ENCODE data around the gene CHST11.
A peak's percentile ranks its signal among the peaks of the same experiment; 100 is the strongest.

CHST11 gene

DNA sequence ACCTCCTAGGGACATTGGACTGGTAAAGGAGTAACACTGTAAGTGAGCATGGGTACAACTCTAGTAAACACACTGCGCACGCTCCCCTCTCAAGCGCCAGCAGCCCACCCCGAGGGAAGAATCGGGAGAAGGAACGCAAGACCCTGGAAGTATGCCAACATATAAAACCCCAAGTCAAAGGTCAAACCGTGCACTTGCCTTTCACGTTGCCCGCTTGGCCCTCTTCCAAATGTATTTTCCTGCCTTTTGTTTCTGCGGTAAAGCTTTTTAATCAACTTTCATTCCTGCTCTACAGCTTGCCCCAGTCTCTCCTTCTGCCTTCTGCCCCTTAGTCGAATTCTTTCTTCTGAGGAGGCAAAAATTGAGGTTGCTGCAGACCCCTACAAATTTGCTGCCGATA, 17.6 kb upstream of the CHST11 start:
- FAIRE-seq (no peak), DNase-seq (ENCODE audit: insufficient read length, low spot score) (no peak)
- no peak for TF ChIP-seq POLR2A (IDR thresholded peaks at IDR 0.05; ENCODE audit: low read depth, low read length)
- no peak for TF ChIP-seq TAF1 (IDR thresholded peaks at IDR 0.05; ENCODE audit: low read depth, low read length)
- no peak for TF ChIP-seq POLR2AphosphoS5 (IDR thresholded peaks at IDR 0.05; ENCODE audit: low read depth, low read length)
- no peak for TF ChIP-seq POU2F2 (IDR thresholded peaks at IDR 0.05; ENCODE audit: low read depth, low read length)
- no peak for TF ChIP-seq PAX5 (IDR thresholded peaks at IDR 0.05; ENCODE audit: insufficient read depth, low read length, severe bottlenecking)
- TF ChIP-seq SPI1 (IDR thresholded peaks at IDR 0.05; ENCODE audit: low read depth, low read length): no peak

DNA sequence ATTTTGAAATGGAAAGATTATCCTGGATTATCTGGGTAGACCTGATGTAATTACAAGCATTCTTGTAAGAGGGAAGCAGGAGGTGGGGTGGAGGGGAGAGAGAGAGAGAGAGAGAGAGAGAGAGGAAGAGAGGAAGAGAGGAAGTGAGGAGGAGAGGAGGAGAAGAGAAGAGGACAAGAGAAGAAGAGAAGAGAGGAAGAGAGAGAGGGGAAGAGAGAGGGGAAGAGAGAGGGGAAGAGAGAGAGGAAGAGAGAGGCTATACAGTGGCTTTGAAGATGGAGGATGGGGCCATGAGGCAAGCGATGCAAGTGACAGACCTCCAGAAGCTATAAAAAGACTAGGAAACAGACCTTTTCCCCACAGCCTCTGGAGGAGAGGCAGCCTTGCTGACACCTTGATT, 13.7 kb upstream of the CHST11 start:
- TF ChIP-seq TAF1 (IDR thresholded peaks at IDR 0.05; ENCODE audit: low read depth, low read length): no peak
- TF ChIP-seq SPI1 (IDR thresholded peaks at IDR 0.05; ENCODE audit: low read depth, low read length): 0 out of 2 replicates have a peak, but pooled peaks have one; percentile 5
- FAIRE-seq (no peak), DNase-seq (ENCODE audit: insufficient read length, low spot score) (no peak)

- DNase-seq (ENCODE audit: insufficient read length, low spot score): no peak
- FAIRE-seq: no peak
- TF ChIP-seq POLR2AphosphoS5 (IDR thresholded peaks at IDR 0.05; ENCODE audit: low read depth, low read length) (no peak), POU2F2 (IDR thresholded peaks at IDR 0.05; ENCODE audit: low read depth, low read length) (no peak), SPI1 (IDR thresholded peaks at IDR 0.05; ENCODE audit: low read depth, low read length) (no peak), PAX5 (IDR thresholded peaks at IDR 0.05; ENCODE audit: insufficient read depth, low read length, severe bottlenecking) (no peak), TAF1 (IDR thresholded peaks at IDR 0.05; ENCODE audit: low read depth, low read length) (no peak), POLR2A (IDR thresholded peaks at IDR 0.05; ENCODE audit: low read depth, low read length) (no peak)
Observed at GRCh38 chr12:104446646-104447421, 9.9 kb upstream of the CHST11 start.

DNA sequence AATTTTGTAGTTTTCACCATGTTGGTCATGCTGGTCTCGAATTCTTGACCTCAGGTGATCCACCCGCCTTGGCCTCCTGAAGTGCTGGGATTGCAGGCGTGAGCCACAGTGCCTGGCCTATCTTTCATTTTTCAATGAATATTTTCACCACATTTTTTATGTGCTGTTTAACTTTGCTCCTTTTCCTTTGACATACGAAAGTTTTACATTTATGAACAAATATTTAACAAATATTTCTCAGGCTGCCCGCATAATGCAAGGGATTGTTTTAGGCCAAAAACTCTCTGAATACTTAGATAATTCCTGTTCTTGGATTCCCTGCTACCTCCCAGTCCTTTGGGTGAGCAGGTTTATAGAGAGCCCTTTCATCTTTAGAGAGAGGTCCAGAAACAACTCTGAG, 8.7 kb upstream of the CHST11 start:
- FAIRE-seq (no peak), DNase-seq (ENCODE audit: insufficient read length, low spot score) (no peak)
- TF ChIP-seq POLR2A (IDR thresholded peaks at IDR 0.05; ENCODE audit: low read depth, low read length) (no peak), PAX5 (IDR thresholded peaks at IDR 0.05; ENCODE audit: insufficient read depth, low read length, severe bottlenecking) (no peak), TAF1 (IDR thresholded peaks at IDR 0.05; ENCODE audit: low read depth, low read length) (no peak), POLR2AphosphoS5 (IDR thresholded peaks at IDR 0.05; ENCODE audit: low read depth, low read length) (no peak), SPI1 (IDR thresholded peaks at IDR 0.05; ENCODE audit: low read depth, low read length) (no peak), POU2F2 (IDR thresholded peaks at IDR 0.05; ENCODE audit: low read depth, low read length) (no peak)

DNA sequence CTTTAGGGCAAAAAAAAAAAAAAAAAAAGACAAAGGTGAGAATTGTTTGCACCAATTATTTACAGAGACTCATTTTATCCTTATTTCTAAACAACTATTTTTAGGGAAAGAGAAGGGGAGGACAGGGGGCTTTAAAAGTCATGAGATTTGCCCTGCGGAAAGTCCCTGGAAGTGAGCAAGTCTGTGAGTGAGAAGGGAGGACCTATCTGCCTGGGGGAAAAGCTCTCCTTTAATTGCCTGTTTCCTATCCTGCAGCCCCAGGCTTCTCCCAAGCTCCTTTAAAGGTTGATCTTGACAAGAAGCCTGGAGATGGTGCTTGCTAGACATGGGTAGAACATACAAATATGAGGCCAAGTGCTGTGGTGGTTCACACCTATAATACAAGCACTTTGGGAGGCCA, 8.3 kb upstream of the CHST11 start:
- DNase-seq (ENCODE audit: insufficient read length, low spot score): no peak
- no peak for FAIRE-seq
- TF ChIP-seq POU2F2 (IDR thresholded peaks at IDR 0.05; ENCODE audit: low read depth, low read length) (no peak), POLR2AphosphoS5 (IDR thresholded peaks at IDR 0.05; ENCODE audit: low read depth, low read length) (no peak), TAF1 (IDR thresholded peaks at IDR 0.05; ENCODE audit: low read depth, low read length) (no peak), POLR2A (IDR thresholded peaks at IDR 0.05; ENCODE audit: low read depth, low read length) (no peak), PAX5 (IDR thresholded peaks at IDR 0.05; ENCODE audit: insufficient read depth, low read length, severe bottlenecking) (no peak), SPI1 (IDR thresholded peaks at IDR 0.05; ENCODE audit: low read depth, low read length) (no peak)

- TF ChIP-seq POLR2A (IDR thresholded peaks at IDR 0.05; ENCODE audit: low read depth, low read length): no peak
- no peak for TF ChIP-seq POLR2AphosphoS5 (IDR thresholded peaks at IDR 0.05; ENCODE audit: low read depth, low read length)
- TF ChIP-seq POU2F2 (IDR thresholded peaks at IDR 0.05; ENCODE audit: low read depth, low read length): no peak
- no peak for TF ChIP-seq SPI1 (IDR thresholded peaks at IDR 0.05; ENCODE audit: low read depth, low read length)
- TF ChIP-seq TAF1 (IDR thresholded peaks at IDR 0.05; ENCODE audit: low read depth, low read length): no peak
- no peak for TF ChIP-seq PAX5 (IDR thresholded peaks at IDR 0.05; ENCODE audit: insufficient read depth, low read length, severe bottlenecking)
- FAIRE-seq (no peak), DNase-seq (ENCODE audit: insufficient read length, low spot score) (no peak)
Observed at GRCh38 chr12:104450700-104451099, 6.0 kb upstream of the CHST11 start.

- no peak for FAIRE-seq
- no peak for TF ChIP-seq POU2F2 (IDR thresholded peaks at IDR 0.05; ENCODE audit: low read depth, low read length)
- TF ChIP-seq POLR2A (IDR thresholded peaks at IDR 0.05; ENCODE audit: low read depth, low read length): no peak
- TF ChIP-seq POLR2AphosphoS5 (IDR thresholded peaks at IDR 0.05; ENCODE audit: low read depth, low read length): no peak
- no peak for TF ChIP-seq TAF1 (IDR thresholded peaks at IDR 0.05; ENCODE audit: low read depth, low read length)
- TF ChIP-seq PAX5 (IDR thresholded peaks at IDR 0.05; ENCODE audit: insufficient read depth, low read length, severe bottlenecking): no peak
- TF ChIP-seq SPI1 (IDR thresholded peaks at IDR 0.05; ENCODE audit: low read depth, low read length): no peak
- DNase-seq (ENCODE audit: insufficient read length, low spot score): no peak
Observed at GRCh38 chr12:104452087-104452486, 4.7 kb upstream of the CHST11 start.

- DNase-seq (ENCODE audit: insufficient read length, low spot score): no peak
- no peak for FAIRE-seq
- TF ChIP-seq POLR2A (IDR thresholded peaks at IDR 0.05; ENCODE audit: low read depth, low read length): no peak
- TF ChIP-seq POLR2AphosphoS5 (IDR thresholded peaks at IDR 0.05; ENCODE audit: low read depth, low read length): no peak
- no peak for TF ChIP-seq PAX5 (IDR thresholded peaks at IDR 0.05; ENCODE audit: insufficient read depth, low read length, severe bottlenecking)
- TF ChIP-seq POU2F2 (IDR thresholded peaks at IDR 0.05; ENCODE audit: low read depth, low read length): no peak
- no peak for TF ChIP-seq SPI1 (IDR thresholded peaks at IDR 0.05; ENCODE audit: low read depth, low read length)
- no peak for TF ChIP-seq TAF1 (IDR thresholded peaks at IDR 0.05; ENCODE audit: low read depth, low read length)
Observed at GRCh38 chr12:104453133-104453532, 3.6 kb upstream of the CHST11 start.

- FAIRE-seq (no peak), DNase-seq (ENCODE audit: insufficient read length, low spot score) (no peak)
- TF ChIP-seq POLR2AphosphoS5 (IDR thresholded peaks at IDR 0.05; ENCODE audit: low read depth, low read length) (no peak), PAX5 (IDR thresholded peaks at IDR 0.05; ENCODE audit: insufficient read depth, low read length, severe bottlenecking) (no peak), POLR2A (IDR thresholded peaks at IDR 0.05; ENCODE audit: low read depth, low read length) (no peak)
Observed at GRCh38 chr12:104454997-104455396, 1.8 kb upstream of the CHST11 start.
